HG02970 (cell line): ENCODE data around the gene TSPAN7.

ENCODE experiments used
- ATAC-seq: cut with Tn5 transposase; IDR thresholded peaks from one replicate; pipeline ENCODE4 v1.9.1; 2021; ENCODE audit warnings: mild to moderate bottlenecking, moderate library complexity, moderate number of reproducible peaks; ENCODE audit not compliant: unreplicated experiment, low FRiP score

TSPAN7 gene

GRCh38 chrX:38639730-38640129, 78.4 kb downstream of the TSPAN7 start:
- ATAC-seq, result no peak

- ATAC-seq, result no peak
Measured at GRCh38 chrX:38641197-38641596, 79.9 kb downstream of the TSPAN7 start.

- ATAC-seq, result no peak
Measured at GRCh38 chrX:38643903-38644302, 82.6 kb downstream of the TSPAN7 start.

GRCh38 chrX:38646129-38646528, 84.8 kb downstream of the TSPAN7 start:
- no peak for ATAC-seq

GRCh38 chrX:38649221-38649620, 87.9 kb downstream of the TSPAN7 start:
- ATAC-seq, result no peak

GRCh38 chrX:38649674-38650647, 88.6 kb downstream of the TSPAN7 start:
- no peak for ATAC-seq

GRCh38 chrX:38651625-38652601, 90.6 kb downstream of the TSPAN7 start:
- no peak for ATAC-seq

- ATAC-seq, result no peak
Measured at GRCh38 chrX:38652934-38653442, 91.6 kb downstream of the TSPAN7 start.

GRCh38 chrX:38654302-38654701, 93.0 kb downstream of the TSPAN7 start:
- no peak for ATAC-seq

GRCh38 chrX:38656350-38656915, 95.1 kb downstream of the TSPAN7 start:
- no peak for ATAC-seq

GRCh38 chrX:38657562-38657961, 96.2 kb downstream of the TSPAN7 start:
- ATAC-seq, result no peak

GRCh38 chrX:38660395-38661102, 99.2 kb downstream of the TSPAN7 start:
- no peak for ATAC-seq

- no peak for ATAC-seq
Measured at GRCh38 chrX:38661103-38661441, 99.7 kb downstream of the TSPAN7 start.

- ATAC-seq, result no peak
Measured at GRCh38 chrX:38661561-38661960, 100.2 kb downstream of the TSPAN7 start.

- no peak for ATAC-seq
Measured at GRCh38 chrX:38662640-38663039, 101.3 kb downstream of the TSPAN7 start.

GRCh38 chrX:38664285-38664684, 102.9 kb downstream of the TSPAN7 start:
- no peak for ATAC-seq

- no peak for ATAC-seq
Measured at GRCh38 chrX:38666909-38667308, 105.6 kb downstream of the TSPAN7 start.

- ATAC-seq, result no peak
Measured at GRCh38 chrX:38668771-38669170, 107.4 kb downstream of the TSPAN7 start.

- ATAC-seq, result no peak
Measured at GRCh38 chrX:38669428-38669827, 108.1 kb downstream of the TSPAN7 start.

GRCh38 chrX:38672646-38673045, 111.3 kb downstream of the TSPAN7 start:
- ATAC-seq, result no peak
